AG04450 (cell line): ENCODE results near the gene SLC24A3. TPM values are rescaled to one million over a fixed set of nuclear protein-coding genes. Genes with fewer than 3 reads are reported as not detected.
"Not testable (repeated sequence)": the region's sequence is repeated elsewhere in the genome, so short reads cannot be mapped to it uniquely, and the experiment has no call there.

Experiments used
- CTCF ChIA-PET: fragments of 300-600, 350-600 bp; formaldehyde crosslinking; extraction: SDS; loops from one replicate; lab custom pipeline; 2022; ENCODE audit warnings: antibody characterized with exemption, inconsistent platforms; lab: Charles Lee
- POLR2A ChIA-PET: fragments of 350-600 bp; formaldehyde crosslinking; extraction: SDS; loops from one replicate; lab custom pipeline; 2021; ENCODE audit warnings: antibody characterized with exemption, inconsistent platforms; lab: Yijun Ruan, JAX
- DNase-seq: peaks from one replicate; pipeline ENCODE4 v3.0.0-alpha.2; 2011; ENCODE audit warnings: low read depth, low spot score
- H3K27ac ChIP-seq: one replicate; pipeline ENCODE4 v1.5.1; 2012; ENCODE audit warnings: low read depth, low read length, control low read depth
- H3K27me3 ChIP-seq: one replicate; pipeline ENCODE4 v1.6.0; 2012; ENCODE audit warnings: low read length; ENCODE audit not compliant: control insufficient read depth, insufficient read depth
- H3K4me3 ChIP-seq: 2 replicates; pipeline ENCODE4 v1.5.1; 2011; ENCODE audit warnings: mild to moderate bottlenecking, low read depth, low read length, control low read depth
- H3K9me3 ChIP-seq: 2 replicates; pipeline ENCODE4 v1.5.1; 2012; ENCODE audit warnings: low read length; ENCODE audit not compliant: control insufficient read depth, insufficient read depth
- polyA plus RNA-seq: library from polyadenylated mRNA; depleted of rRNA; stranded (reverse); fragments of >200 nt; gene quantifications from 2 replicates; pipeline ENCODE4 v1.2.3, GENCODE V29; 2011
- TF ChIP-seq, protein P1 (sequence below): IDR thresholded peaks from 2 replicates; pipeline ENCODE4 v1.5.1; 2011; ENCODE audit warnings: low read depth, low read length, control low read depth, inconsistent platforms

SLC24A3 gene
- polyA plus RNA-seq, 1 experiment, result not detected

DNA sequence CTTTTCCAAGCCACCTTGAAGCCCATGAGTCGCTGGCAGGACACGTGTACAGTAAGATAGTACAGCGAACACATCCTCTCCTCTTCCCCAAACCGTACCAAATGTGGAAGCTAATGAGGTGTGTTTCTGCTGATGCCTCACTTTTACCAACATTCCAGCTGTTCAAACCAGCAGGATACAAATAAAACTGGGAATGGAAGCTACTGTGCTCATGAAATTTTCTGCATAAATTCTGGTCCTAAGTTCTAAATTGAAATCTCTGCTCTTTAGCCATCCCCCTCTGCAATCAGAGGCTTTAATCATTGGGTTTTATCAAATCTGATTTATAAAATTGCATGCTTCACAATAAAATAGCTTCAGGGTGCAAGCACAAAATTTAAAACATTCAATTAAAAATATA lies 463.8 kb downstream of the SLC24A3 start:
- Histone ChIP-seq H3K4me3 (no peak overlapping the region), H3K27ac (no peak overlapping the region), H3K27me3 (peaks cover 18% of the 10 kb centered on the region), H3K9me3 (no peaks in the 10 kb centered on the region)
- DNase-seq, result no peak
- CTCF ChIA-PET, result interaction anchor here (0.6 to 2.2 kb wide), 3 partner anchors 12 to 14 kb away, joined by 4 to 10 read pairs (median 4); no protein-coding TSS in a partner anchor
- POLR2A ChIA-PET, result no interaction called here
- TF ChIP-seq, protein P1, sequence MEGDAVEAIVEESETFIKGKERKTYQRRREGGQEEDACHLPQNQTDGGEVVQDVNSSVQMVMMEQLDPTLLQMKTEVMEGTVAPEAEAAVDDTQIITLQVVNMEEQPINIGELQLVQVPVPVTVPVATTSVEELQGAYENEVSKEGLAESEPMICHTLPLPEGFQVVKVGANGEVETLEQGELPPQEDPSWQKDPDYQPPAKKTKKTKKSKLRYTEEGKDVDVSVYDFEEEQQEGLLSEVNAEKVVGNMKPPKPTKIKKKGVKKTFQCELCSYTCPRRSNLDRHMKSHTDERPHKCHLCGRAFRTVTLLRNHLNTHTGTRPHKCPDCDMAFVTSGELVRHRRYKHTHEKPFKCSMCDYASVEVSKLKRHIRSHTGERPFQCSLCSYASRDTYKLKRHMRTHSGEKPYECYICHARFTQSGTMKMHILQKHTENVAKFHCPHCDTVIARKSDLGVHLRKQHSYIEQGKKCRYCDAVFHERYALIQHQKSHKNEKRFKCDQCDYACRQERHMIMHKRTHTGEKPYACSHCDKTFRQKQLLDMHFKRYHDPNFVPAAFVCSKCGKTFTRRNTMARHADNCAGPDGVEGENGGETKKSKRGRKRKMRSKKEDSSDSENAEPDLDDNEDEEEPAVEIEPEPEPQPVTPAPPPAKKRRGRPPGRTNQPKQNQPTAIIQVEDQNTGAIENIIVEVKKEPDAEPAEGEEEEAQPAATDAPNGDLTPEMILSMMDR, result no peak

DNA sequence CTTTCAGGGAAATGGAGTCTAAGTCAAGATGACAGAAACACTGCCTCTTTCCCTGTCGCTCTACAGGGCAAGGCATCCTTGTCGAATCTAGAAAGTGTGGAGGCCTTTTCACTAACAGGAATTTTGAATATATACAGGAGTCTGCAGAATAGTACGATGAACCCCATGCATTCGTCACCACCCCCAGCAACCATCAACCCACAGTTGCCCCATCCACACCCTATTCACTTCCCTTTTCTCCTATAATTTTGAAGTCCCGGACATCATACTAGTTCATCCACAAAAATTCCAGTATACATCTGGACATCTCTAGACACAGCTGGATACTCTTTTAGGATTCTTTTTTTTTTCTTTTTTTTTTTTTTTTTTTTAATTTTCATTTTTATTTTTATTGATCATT lies 464.9 kb downstream of the SLC24A3 start:
- H3K27ac ChIP-seq, result no peak overlapping the region
- no peak overlapping the region for H3K4me3 ChIP-seq
- TF ChIP-seq, protein P1, result no peak
- ChIA-PET CTCF (no interaction called here), POLR2A (no interaction called here)
- DNase-seq, result no peak
- no peaks in the 10 kb centered on the region for H3K9me3 ChIP-seq
- peaks cover 19% of the 10 kb centered on the region for H3K27me3 ChIP-seq

DNA sequence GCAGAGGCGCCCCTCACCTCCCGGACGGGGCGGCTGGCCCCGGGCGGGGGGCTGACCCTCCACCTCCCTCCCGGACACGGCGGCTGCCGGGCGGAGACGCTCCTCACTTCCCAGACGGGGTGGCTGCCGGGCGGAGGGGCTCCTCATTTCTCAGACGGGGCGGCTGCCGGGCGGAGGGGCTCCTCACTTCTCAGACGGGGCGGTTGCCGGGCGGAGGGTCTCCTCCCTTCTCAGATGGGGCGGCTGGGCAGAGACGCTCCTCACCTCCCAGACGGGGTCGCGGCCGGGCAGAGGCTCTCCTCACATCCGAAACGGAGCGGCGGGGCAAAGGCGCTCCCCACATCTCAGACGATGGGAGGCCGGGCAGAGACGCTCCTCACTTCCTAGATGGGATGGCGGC lies 466.1 kb downstream of the SLC24A3 start:
- POLR2A ChIA-PET, H3K4me3 ChIP-seq, CTCF ChIA-PET, H3K9me3 ChIP-seq, DNase-seq, H3K27ac ChIP-seq: not testable (repeated sequence)
- peaks cover 19% of the 10 kb centered on the region for H3K27me3 ChIP-seq

GRCh38 chr20:19679900-19680495 lies 467.6 kb downstream of the SLC24A3 start:
- no peak for DNase-seq
- peaks cover 27% of the 10 kb centered on the region for H3K27me3 ChIP-seq
- H3K9me3 ChIP-seq, result no peaks in the 10 kb centered on the region
- TF ChIP-seq, protein P1, result no peak
- H3K4me3 ChIP-seq, result no peak overlapping the region
- CTCF ChIA-PET, result no interaction called here
- POLR2A ChIA-PET, result no interaction called here
- no peak overlapping the region for H3K27ac ChIP-seq

DNA sequence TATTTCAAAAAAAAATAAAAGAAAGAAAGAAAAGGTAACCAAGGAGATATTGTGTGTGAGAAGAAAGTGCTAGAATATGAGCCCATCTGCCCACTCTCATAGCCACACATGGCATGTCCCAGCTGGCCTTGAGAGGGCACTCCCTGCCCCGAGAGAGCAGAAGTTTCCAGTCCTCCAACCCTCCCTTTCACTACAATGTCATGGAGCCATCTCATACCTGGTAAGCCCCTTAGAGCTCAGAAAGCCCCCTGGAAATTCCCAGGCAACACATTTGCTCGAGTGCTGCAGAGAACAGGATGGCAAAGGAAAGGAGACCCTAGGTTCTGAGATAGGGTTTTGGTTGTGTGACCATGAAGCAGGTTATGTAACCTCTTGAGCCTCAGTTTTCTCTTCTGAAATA lies 469.8 kb downstream of the SLC24A3 start:
- CTCF ChIA-PET, result no interaction called here
- peaks cover 22% of the 10 kb centered on the region for H3K27me3 ChIP-seq
- H3K4me3 ChIP-seq, result no peak overlapping the region
- TF ChIP-seq, protein P1, result no peak
- 0 out of 2 replicates have a peak, but pooled peaks cover 3% of the 10 kb centered on the region for H3K9me3 ChIP-seq
- H3K27ac ChIP-seq, result no peak overlapping the region
- DNase-seq, result no peak
- POLR2A ChIA-PET, result no interaction called here
